ENCODE data around the gene POU2AF1.

Gene POU2AF1

DNA sequence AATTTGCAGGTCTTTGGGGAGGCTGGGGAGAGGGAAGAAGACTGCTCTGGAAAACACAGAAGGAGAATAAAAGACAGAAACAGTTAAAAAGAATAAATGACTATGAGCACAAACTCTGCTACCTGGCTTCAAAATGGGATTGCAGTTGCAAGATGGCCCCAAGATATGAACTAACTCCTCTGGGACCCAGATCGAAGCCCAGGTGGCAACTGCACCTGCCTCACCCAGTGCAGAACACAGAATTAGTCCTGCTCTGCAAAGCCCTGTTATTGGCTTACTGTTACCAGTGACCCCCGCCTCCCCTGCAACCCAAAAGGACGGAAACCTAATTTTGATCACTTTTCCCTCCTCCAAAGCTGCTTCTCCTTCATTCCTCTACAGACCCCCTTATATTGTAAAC, 35.9 kb upstream of the POU2AF1 start:
- TF ChIP-seq, protein P1, sequence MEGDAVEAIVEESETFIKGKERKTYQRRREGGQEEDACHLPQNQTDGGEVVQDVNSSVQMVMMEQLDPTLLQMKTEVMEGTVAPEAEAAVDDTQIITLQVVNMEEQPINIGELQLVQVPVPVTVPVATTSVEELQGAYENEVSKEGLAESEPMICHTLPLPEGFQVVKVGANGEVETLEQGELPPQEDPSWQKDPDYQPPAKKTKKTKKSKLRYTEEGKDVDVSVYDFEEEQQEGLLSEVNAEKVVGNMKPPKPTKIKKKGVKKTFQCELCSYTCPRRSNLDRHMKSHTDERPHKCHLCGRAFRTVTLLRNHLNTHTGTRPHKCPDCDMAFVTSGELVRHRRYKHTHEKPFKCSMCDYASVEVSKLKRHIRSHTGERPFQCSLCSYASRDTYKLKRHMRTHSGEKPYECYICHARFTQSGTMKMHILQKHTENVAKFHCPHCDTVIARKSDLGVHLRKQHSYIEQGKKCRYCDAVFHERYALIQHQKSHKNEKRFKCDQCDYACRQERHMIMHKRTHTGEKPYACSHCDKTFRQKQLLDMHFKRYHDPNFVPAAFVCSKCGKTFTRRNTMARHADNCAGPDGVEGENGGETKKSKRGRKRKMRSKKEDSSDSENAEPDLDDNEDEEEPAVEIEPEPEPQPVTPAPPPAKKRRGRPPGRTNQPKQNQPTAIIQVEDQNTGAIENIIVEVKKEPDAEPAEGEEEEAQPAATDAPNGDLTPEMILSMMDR (IDR thresholded peaks at IDR 0.05): no peak
- no peak for TF ChIP-seq ZFX (IDR thresholded peaks at IDR 0.05; ENCODE audit: borderline replicate concordance)
- H3K27ac ChIP-seq: no peak overlapping the region

DNA sequence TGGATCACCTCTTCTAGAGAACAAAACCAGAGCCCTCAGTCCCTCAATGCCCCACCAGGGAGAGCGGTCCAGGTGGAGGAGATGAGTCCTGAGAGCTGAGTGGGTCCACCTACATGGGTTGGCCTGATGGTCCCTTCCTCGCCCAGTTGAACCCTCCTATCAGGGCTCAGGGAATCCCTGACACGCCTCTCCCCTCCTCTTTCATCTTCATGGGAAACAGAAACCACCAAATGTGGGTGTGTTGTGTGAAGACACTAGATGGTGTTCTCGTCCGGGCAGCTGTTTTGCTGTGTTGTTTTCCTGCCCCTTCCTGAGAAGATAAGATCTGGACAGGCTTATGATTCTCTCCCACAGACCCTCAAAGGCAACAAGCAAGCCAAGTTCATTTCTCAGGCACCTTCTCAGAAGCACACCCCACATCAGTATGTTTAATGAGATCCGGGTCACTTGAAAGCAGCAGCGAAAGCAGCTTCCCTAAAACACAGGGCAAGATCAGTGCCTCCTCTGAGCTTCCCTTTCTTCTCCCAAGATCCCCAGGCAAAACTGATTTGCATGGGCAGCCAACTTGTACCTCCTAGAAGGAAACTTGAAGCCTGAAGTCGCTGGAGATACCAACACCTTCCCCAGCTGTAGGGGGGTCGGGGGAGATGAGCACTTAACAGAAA, 35.3 kb upstream of the POU2AF1 start:
- H3K27ac ChIP-seq: no peak overlapping the region
- no peak for TF ChIP-seq ZFX (IDR thresholded peaks at IDR 0.05; ENCODE audit: borderline replicate concordance)
- TF ChIP-seq, protein P1 (IDR thresholded peaks at IDR 0.05): no peak

DNA sequence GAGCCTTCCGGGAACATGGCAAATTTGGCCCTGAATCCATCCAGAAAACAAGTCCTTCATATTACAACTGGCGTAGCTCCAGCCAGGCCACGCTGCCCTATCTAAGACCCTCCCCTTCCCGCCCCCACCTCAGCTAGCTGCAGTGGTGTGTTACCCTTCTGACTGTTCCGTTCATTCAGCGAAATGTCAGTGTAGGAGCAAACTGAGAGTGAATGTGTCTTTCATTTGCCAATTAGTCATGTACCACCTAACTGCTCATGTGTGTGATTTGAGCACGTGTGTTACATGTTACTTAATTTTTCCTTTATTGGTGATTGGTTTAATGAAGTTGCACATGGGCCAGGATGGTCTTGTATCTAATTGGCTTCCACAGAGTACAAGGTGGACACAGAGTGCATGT, 34.8 kb upstream of the POU2AF1 start:
- H3K27ac ChIP-seq: no peak overlapping the region
- TF ChIP-seq, protein P1 (IDR thresholded peaks at IDR 0.05): no peak
- TF ChIP-seq ZFX (IDR thresholded peaks at IDR 0.05; ENCODE audit: borderline replicate concordance): no peak

DNA sequence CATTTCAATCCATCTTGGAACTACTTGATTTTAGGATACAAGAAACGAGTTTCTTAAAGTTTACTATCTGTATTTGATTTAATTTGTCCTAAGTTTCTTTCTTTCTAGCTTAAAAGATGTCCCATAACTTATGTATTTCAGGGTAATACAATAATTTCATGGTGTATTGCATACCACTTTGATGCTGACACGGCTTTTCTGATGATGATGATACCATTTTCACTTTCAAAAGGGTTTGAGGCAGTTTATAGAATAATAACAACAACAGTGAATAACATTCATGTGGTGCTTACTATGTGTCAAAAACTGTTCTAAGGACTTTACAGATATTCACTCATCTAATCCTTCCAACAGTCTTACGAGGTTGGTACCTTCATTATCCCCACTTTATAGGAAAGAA, 33.2 kb upstream of the POU2AF1 start:
- no peak overlapping the region for H3K27ac ChIP-seq
- TF ChIP-seq ZFX (IDR thresholded peaks at IDR 0.05; ENCODE audit: borderline replicate concordance): no peak
- TF ChIP-seq, protein P1 (IDR thresholded peaks at IDR 0.05): no peak

DNA sequence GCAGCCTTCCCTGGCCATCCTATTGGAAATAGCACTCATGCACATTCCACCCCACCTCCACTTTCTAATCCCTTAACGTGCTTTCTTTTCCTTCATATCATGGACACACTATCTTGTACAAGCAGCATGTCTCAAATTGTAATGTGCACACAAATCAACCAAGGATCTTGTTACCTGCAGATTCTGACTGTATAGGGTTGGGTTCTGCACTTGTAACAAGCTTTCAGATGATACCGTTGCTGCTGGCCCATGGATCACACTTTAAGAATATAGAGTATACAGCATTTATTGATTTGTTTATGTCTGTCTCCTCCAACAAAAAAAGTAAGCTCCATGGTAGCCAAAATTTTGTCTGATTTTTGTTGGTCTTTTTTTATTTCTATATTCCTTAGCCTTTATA, 32.4 kb upstream of the POU2AF1 start:
- no peak for TF ChIP-seq ZFX (IDR thresholded peaks at IDR 0.05; ENCODE audit: borderline replicate concordance)
- TF ChIP-seq, protein P1 (IDR thresholded peaks at IDR 0.05): no peak
- no peak overlapping the region for H3K27ac ChIP-seq

DNA sequence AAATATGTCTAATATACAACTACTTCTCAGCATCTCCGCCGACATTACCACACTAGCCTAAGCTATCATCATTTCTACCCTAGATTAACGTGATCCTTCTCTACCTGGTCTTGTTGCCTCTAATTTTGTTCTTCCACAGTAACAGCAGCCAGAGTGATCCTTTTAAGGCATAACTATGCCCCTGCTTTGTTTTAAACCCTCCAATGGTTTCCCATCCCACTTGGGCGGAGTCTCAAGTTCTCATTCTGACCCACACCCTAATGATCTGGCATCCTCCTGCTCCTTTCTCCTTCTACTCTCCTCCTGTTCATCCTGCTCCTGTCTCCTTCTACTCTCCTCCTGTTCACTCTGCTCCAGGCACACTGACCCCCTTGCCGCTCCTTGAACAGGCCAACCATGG, 31.9 kb upstream of the POU2AF1 start:
- no peak overlapping the region for H3K27ac ChIP-seq
- no peak for TF ChIP-seq ZFX (IDR thresholded peaks at IDR 0.05; ENCODE audit: borderline replicate concordance)
- TF ChIP-seq, protein P1 (IDR thresholded peaks at IDR 0.05): no peak

DNA sequence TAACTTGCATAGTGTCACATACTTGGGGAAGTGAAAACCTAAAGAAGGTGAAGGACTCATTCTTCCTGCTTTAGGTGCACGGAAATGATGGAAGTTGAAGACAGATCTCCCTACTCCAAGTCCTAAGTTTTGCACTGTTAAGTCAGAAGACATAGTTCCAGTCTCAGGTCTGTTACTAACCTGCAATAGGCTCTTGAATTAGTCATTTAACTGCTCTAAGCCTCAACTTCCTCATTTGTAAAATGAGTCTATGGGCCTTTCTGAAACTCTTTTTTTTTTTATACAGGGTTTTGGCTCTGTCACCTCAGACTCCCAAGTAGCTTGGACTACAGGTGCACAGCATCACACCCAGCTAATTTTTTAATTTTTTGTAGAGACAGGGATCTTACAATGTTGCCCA, 30.8 kb upstream of the POU2AF1 start:
- no peak overlapping the region for H3K27ac ChIP-seq
- TF ChIP-seq ZFX (IDR thresholded peaks at IDR 0.05; ENCODE audit: borderline replicate concordance): no peak
- TF ChIP-seq, protein P1 (IDR thresholded peaks at IDR 0.05): no peak
